Stimulated activated CD8-positive, alpha-beta memory T cell treated with anti-CD3 and anti-CD28 coated beads, Interleukin-7, amount 100 ng/mL, for 24 hours (primary cell): ENCODE data around the gene NBEA.
"Not testable (repeated sequence)": the region's sequence is repeated elsewhere in the genome, so short reads cannot be mapped to it uniquely, and the experiment has no call there.

Experiments used
- DNase-seq: peaks from one replicate; pipeline ENCODE4 v3.0.0-alpha.2; 2020; ENCODE audit warnings: low read depth

The NBEA gene

DNA sequence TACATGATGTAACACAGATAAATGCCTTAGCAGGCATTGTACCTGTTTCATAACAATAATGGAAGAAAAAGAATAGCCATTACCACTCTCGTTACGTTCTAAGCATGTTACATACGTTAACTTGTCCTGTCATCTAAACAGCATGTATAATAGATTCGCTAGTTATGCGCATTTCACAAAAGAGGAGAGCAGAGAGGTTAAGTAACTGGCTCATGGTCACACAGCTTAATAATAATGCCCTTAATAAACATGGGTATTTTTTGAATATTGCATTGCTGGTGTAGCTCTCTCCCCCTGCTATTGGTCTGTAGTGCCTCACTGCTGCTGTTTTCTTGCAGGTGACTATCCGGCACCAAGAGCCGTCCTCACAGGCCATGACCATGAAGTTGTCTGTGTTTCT is 722.7 kb downstream of the NBEA start:
- DNase-seq = no peak

DNA sequence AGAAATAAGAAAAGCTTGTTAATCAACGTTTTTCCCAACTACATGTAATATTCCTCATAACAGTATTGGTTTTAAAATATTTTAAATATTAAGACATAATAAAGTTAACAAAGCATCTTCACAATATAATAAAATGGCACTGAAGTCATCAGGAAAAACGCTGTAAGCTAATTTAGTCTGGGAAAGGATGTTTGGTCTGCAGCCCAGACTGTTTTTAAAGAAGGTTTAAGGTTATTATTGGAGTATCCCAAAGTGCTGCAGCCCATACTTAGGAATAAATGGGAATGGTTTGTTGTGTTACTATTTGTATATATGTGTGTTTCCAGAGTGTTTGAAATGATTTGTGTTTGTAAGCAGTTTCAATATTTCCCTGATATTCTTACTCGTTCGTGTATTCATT is 727.3 kb downstream of the NBEA start:
- DNase-seq = no peak

DNA sequence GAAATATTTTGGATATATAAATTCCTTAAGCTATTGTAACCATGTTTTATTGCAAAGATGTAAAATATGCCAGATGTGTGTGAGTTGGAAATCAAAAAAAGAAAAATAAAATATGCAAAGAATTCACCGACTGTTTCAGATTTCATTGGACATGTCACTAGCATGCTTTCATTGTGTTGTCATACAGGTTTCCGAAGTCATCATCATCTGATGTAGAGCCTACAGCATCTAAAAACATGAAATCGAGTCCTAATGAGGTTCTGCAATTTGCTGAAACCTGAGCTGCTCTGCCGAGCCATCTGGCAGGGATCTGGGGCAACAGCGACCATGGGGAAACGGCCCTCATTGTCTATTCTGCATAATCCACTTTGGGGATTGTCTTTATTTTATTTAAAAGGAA is 730.5 kb downstream of the NBEA start:
- no peak for DNase-seq

DNA sequence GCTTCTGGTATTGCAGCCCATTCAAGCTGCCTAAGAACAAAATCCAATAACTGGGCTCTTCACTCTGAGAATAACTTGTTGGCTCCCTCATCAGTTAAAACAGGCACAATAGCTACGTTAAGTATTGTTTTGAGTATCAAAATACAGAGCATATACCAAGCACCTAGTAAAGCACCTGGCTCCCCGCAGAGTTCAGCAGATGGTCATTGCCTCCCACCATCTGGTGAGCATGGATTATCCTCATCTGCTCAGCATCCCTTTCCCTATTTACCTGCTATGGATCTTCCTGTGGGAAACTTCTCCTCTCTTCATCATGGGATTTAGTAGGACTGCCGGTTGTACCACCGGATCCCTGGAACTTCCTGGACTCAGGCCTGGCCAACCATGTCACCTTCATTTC is 733.6 kb downstream of the NBEA start:
- DNase-seq = no peak

DNA sequence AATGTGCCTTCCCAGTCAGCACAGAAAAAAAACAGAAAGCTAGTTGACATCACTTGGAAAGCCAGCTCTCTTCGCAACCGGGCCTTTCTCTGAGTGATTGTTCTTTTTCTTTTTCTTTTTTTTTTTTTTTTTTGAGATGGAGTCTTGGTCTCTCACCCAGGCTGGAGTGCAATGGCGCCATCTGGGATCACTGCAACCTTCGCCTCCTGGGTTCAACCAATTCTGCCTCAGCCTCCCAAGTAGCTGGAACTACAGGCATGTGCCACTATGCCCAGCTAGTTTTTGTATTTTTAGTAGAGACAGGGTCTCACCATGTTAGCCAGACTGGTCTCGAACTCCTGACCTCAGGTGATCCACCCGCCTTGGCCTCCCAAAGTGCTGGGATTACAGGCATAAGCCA is 735.8 kb downstream of the NBEA start:
- DNase-seq = not testable (repeated sequence)

DNA sequence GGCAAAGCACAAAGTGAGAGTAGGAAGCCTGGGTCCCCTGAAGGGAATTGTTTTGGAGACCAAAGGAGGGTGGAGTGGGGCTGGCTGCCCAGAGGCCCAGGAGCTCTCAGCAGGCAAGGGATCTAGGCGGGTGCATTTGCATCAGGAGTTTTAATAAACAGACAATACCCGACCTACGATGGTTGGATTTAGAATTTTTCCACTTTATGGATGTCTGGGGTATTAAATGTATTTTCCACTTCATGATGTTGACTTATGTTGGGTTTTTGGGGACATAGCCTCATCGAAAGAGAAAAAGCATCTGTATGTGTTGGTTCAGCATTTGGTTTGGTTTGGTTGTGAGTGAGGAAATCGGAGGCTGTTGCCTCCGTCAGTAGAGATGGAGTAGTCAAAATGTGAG is 739.6 kb downstream of the NBEA start:
- DNase-seq = no peak

DNA sequence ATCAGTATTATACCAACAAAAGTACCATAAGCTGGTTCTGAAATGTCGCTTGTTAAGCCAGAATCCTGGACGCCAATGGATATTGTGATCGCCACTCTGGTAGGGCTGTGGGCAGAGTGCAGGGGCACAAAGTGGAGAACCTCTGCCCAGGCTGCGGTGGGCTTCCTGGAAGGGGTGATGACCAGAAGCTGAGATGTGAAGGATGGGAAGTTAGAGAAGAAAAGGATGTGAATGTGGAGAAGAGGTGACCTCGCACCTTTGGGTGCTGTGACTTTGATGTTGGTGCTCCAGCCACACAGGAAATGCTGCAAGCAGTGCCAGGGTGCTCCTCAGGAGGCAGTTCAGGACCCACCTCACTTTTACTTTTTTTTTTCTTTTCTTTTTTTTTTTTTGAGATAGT is 742.4 kb downstream of the NBEA start:
- DNase-seq = no peak

DNA sequence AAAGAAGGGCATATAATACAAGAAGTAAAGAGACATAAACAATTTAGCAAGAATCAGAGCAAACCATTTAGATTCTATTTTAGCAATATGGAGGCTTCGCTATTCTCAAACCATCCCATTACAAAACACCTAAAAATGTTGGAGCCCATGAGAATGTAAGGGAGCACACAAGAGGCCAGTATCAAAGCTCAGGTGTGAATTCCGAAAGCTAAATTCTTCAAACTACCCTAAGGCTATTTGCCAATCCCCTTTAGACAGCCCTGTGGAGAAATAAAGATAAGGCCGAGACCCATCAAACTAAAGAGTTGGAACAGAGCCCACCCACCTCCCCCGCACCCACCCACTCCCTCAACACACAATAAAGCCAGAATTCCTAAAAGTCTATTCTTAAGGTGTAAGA is 745.3 kb downstream of the NBEA start:
- DNase-seq = no peak

DNA sequence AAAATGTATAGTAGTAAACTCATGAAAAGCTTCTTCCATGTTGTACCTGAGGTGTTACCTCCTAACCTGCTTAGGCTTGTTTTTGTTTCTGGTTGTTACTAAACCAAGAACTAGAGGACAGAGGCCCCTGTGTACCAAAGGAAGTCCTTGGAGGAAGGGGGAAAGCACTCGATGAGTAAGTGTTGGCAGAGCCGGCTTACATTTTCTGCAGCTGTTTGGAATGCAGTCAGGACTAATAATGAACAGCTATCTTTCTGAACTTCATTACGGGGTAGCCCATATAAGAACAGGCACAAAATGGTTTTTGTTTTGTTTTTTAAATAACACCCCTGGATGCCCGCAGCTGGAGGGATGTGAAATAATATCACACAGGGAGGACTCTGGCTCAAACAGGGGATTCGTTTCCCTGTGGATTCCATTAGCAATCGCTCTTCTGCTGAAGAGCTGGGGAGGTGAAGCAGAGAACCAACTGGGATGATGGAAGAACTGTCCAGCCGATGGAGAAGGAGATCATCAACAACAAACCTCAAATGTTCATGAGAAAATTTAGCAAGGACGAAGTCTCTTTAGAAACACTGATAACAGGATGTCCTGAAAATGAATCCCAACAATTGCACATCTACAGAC is 748.6 kb downstream of the NBEA start:
- DNase-seq = no peak

DNA sequence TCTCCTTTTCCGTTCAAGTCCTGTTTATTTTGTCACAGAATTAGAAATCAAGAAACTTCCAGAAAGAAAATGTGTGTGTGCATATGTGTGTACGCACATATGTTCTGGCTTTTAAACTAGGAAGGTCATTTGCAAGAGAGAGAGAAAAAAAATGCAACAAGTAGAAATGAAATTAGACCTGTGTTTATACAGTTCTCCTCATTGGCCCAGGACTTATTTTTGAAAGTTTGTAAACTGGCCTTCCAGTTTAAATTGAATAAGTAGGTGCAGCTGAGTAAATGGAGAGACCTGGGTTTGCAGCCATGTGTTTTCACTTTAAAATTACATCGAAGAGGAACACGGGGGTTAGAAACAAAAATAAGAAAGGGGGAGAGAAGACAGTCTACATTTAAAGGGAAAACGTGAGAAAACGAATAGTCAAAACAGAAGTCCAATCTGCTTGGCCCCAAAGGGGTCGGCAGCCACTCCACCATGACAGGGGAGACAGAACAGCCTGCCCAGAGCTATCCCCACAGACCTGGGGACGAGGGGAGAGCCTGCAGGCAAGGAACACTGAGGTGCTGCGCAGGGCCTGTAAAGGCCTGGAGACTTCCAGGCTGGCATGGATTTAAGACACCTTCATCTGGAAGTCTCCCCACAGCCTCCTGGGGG is 751.2 kb downstream of the NBEA start:
- no peak for DNase-seq

DNA sequence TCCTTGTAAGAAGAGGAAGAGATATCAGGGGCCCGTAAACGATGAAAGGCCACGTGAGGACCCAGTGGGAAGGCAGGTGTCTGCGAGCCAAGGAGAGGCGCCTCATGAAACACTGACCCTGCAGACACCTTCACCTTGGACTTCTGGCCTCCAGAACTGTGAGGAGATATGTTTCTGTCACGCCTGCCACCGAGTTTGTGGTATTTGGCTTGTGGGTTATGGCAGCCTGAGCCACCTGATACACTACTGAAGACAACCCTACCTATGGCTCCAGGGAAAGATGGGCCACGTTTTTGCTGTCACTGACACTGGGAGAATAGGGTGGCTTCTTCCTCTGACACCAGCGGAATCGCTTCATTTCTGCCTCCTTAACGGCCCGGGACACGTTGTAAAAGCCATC is 752.0 kb downstream of the NBEA start:
- DNase-seq = no peak

DNA sequence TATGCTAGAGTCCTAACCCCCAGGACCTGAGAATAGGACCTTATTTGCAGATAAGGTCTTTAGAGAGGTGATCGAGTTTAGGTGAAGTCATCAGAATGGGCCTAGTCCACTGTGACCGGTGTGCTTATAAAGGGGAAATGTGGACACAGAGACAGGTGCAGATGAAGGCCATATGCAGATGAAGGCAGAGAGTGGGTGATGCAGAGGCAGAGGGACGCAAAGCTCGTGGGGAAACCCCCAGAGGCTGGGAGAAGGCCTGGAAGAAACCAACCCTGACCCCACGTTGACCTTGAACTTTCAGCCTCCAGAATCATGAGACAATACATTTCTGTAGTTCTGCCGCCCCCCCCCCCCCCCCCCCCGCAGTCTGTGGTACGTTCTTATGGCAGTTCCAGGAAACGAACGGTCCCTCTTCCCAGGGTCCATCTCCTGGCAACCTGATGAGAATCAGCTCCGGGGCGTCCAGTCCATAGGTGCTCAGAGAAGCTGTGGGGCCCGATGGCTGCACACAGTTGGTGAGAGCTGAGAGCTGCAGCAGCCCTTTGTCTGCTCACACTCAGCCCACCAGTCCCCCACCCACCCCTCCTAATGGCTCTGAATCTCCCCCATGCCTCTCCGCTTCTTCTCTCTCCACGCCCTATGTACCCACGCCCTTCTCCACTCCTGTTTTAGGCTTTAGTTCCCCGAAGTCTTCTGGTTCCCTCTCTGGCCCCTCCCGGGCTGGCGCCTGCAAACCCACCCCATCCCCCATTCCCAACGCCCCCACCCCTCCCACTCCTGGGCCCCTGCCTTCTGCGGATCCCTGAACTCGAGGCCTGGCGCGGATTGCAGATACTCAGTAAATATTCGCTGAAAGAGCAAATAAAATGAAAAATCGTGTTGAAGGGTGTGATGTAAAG is 752.7 kb downstream of the NBEA start:
- DNase-seq = no peak

DNA sequence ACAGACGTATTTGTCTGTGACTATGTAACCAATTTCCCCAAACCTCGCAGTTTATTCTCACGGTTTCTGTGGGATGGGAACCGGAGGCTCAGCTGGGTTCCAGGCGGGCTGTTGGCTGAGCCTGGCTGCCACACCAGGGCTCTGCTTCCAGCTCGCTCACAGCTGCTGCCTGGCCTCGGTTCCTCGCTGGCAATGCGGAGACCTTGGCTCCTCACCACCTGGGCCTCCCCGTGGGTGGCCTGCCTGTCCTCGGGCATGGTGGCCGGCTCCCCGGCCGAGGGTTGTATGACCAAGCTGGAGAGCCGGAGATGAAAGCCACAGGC is 753.3 kb downstream of the NBEA start:
- no peak for DNase-seq

DNA sequence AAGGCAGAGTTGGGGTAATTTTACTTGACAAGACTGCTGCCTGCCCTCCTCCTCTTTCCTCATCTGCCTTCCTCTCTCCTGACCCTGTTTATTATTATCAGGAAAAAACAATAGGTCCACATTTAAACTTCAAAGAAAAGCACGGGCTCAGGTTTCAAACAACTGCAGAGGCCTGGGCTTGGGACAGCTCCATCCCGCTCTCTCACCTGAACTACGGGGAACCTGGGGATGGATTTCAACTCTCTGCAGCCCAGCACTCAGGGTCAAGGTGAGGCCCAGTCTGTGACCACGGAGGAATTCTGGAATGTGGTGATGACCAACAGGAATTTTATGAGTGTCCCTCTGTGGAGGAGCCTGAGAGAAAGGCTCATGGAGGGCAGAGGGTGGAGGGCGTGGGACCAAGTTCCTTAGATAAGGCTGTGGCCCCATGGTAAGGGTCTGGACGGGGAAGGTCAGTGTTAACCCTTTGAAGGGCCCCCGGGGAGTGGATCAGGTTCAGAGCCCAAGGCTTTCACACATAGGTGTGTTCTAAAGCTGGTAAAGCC is 755.2 kb downstream of the NBEA start:
- no peak for DNase-seq

DNA sequence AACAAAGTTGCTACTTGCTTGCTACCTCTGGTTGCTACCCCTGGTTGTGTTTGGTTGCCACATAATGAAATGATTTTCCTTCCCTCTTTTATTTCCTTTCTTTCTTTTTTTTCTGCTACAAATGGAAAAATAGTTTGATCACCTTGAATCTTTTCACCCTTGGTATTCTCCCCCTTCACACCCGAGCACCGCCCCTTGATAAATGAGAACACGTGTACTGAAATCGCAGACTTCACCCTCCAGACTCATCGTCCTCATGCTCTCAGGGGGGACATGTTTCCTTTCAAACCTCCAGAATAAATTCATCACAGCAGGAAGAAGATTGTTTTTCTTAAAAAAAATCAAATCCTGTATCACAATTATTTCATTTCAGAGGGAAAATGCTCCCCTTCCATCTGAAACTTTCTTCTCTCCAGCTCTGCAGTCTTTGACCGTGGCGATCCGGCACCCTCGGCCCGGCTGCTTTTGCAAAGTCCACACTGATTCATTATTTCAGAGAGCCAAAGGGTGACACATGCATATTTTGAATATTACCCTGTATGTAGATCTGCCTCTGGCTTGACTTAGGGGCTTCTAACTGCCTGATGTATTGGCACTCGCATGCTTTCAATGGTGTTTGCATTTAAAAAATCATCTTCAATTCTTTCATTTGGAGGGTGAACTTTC is 757.0 kb downstream of the NBEA start:
- DNase-seq = no peak

DNA sequence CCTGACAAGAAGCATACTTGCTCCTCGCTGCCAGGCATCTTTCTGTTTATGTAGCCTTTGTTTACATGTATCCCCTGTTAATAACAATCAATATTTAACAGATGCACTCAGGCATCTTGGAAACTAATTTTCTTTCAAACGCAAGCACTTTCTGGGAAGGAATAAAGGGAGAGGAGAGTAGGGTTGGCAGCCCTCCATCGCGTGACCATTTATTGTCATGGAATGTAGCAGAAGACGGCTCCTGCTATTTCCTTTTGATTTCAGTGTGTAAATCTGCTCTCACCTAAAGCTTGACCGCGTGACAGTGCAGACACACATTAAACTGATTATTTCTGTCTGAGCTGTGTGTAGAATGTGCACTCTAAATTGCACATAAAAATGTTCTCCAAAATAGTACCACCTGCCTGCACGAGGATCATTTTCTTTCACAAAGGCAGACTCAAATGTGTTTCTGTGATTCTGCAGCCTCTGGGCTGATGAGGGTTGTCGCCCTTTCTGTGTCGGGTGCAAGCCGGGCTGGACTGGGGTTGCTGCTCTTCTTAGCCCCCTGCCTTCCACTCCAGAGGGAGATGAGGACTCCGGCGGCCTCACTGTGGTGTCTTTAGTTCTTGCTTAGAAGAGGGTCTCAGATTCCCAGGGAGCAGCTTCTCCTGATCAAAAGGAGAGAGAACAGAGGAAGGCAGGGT is 757.9 kb downstream of the NBEA start:
- no peak for DNase-seq

DNA sequence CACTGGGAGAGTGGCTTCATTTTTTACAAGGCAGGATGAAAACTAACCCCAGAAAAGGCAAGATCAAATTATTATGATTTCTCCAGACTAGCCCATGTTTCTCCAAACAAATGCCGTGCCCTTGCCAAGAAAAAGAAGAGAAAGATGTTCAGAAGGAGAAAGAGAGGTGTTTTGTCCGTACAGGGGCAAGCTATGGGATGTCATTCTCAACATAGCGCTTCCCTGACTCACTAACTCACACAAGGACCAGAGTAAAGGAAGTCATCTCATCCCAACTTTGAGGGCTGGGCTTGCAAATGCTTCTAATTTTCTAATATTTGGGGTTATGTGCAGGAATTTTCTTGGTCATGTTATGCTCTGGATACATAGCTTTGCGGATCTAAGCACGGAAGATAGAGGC is 758.6 kb downstream of the NBEA start:
- no peak for DNase-seq

DNA sequence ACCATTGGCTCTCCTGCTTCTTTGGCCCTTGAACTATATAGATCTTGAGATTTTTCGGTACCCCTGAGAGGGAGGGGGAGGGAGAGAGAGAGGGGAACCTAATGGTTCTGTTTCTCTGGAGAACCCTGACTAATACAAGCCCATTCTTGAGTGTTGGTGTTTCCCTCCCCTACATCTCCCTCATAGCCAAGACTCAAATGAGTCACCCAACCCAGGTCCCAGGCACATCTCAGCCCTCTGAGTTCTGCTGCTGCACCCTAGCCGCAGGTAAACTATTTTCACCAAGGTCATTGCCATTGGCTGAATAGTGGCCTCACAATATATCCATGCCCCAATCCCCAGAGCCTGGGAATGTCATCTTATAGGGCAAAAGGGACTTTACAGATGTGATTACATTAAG is 760.2 kb downstream of the NBEA start:
- no peak for DNase-seq

DNA sequence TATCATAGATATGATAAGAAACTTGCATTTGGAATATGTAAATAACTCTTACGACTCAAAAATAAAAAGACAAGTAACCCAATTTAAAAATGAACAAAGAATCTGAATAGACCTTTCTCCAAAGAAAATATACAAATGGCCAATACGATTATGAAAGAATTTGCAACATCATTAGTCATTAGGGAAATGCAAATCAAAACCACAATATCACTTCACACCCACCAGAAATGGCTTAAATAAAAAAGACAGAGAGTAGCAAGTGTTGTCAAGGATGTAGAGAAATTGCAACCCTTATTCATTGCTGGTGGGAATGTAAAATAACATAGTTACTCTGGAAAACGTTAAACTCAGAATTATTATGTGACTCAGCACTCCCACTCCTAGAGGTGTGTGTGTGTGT is 761.0 kb downstream of the NBEA start:
- DNase-seq = no peak

DNA sequence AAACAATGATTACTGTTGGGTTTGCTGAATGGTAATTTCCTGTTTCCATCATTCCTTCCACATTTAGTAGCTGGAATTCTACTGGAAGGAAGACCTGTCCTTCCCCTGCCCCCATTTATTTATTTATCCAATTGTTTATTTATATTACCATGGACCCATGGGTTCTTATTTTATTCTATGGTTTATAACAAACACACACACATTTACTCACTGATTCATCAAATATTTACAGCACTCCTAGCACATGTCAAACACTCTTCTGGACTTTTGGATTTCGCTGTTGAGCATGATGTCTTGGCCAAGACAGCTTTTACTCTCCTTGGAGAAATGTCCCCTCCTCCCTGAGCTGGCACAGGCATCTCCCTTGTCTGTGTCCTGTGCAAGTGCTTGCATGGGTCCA is 762.3 kb downstream of the NBEA start:
- DNase-seq = no peak

DNA sequence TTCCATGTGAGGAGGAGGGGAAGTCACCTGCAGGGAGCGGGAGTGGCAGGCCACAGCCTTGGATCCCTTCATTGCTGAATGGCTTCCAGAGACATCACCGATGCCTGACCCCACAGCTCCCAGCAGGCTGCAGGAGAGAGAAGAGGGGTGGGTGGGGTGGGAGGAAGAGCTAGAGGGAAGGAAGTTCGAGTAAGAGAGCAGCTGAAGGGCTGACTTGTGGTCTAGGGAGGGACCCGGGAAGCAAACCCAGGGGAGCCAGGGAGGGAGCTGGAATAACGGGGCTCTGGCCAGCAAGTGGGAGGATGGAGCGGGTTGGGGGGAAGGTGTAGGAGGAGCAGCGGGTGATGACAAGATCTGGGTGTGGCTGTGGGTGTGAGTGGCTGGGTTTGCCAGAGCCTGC is 764.2 kb downstream of the NBEA start:
- DNase-seq = no peak

DNA sequence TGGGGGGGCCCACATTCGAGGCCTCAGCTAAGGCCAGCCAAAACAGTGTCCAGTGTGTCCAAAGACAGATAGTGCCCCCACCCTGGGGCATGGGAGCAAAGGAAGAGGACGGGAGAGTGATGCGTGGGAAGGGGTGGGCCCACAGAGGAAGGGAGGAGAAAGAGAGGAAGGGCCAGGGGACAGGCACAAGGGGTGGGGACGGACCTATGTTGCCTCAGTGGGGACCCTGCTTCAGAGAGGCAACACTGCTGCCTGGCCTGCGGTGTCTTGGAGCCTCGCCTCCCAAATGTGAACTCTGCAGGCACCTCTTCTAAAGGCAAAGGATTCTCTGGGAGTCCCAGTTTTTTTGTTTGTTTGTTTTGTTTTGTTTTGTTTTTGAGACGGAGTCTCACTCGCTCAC is 764.7 kb downstream of the NBEA start:
- no peak for DNase-seq
